Left lung (tissue), 10 donors: ENCODE measurements around the gene ZSCAN18. TPM values are rescaled to one million over a fixed set of nuclear protein-coding genes. Genes with fewer than 3 reads are reported as not detected.

ENCODE experiments used
- ATAC-seq: fragments of 200-7000 bp; cut with Tn5 transposase; one replicate; pipeline ENCODE4 v1.9.1; 2020; ENCODE audit warnings: moderate library complexity
- DNase-seq, 4 donors: peaks; one replicate each; pipeline ENCODE4 v3.0.0-alpha.2; 2013 to 2020
- H3K27ac ChIP-seq, 2 donors: fragments of 200-600 bp; sonication (generic) in 1 of 2; one replicate each; pipeline versions ENCODE4 v1.5.0 to v1.8.0; 2020 to 2021
- H3K27me3 ChIP-seq, 2 donors: fragments of 200-600 bp; sonication (generic) in 1 of 2; one replicate each; pipeline versions ENCODE4 v1.5.0 to v1.8.0; 2020 to 2021
- H3K36me3 ChIP-seq, 2 donors: fragments of 200-600 bp; sonication (generic) in 1 of 2; one replicate each; pipeline versions ENCODE4 v1.5.0 to v1.8.0; 2020 to 2021
- H3K4me1 ChIP-seq, 2 donors: fragments of 200-600 bp; one replicate each; pipeline ENCODE4 v1.8.0; 2021
- H3K4me3 ChIP-seq, 2 donors: fragments of 200-600 bp; sonication (generic) in 1 of 2; one replicate each; pipeline versions ENCODE4 v1.5.0 to v1.8.0; 2020 to 2021; ENCODE audit warnings: mild to moderate bottlenecking in 1 of 2
- H3K9me3 ChIP-seq, 2 donors: fragments of 200-600 bp; sonication (generic) in 1 of 2; one replicate each; pipeline versions ENCODE4 v1.5.0 to v1.8.0; 2020 to 2021
- CTCF ChIP-seq, 2 donors: fragments of 200-600 bp; sonication (generic) in 1 of 2; IDR thresholded peaks; one replicate each; pipeline versions ENCODE4 v1.5.0 to v1.8.0; 2021; ENCODE audit warnings: antibody characterized with exemption in 2 of 2
- intact Hi-C, 2 donors: fragments of 100-400 bp; cut with DNase I; formaldehyde crosslinking; loops; one replicate each; pipeline versions ENCODE4 v1.11.2 to v1.14.2; 2022
- polyA plus RNA-seq, 6 donors: library from polyadenylated mRNA; unstranded; fragments of 120-200 nt; gene quantifications; one replicate each; pipeline ENCODE4 v1.2.1, GENCODE V29; 2013; ENCODE audit not compliant: insufficient read length in 6 of 6
- total RNA-seq, 2 donors: library from RNA; stranded (reverse); fragmentation: NEBNext Ultra II Directional; extraction: Animal tissue kit (Norgen Biotek cat#: 25700); gene quantifications; one replicate each; pipeline ENCODE4 v1.2.1, GENCODE V29; 2021
- donor health status: DM: no; HTN: yes; CAD: no.
- donor health status: DM: no; HTN: no; CAD: no.

Gene ZSCAN18
- total and polyA plus RNA-seq, 8 donors, result 32.7 to 91.1 (median 80.8) TPM

GRCh38 chr19:58129284-58129683 is 31.3 kb upstream of the ZSCAN18 start:
- ATAC-seq (no peak), DNase-seq (no peak)
- peaks cover 24 to 100% of the 10 kb centered on the region in 2 donors for H3K9me3 ChIP-seq
- no peak overlapping the region for H3K27ac ChIP-seq
- H3K27me3 ChIP-seq, result no peaks in the 10 kb centered on the region
- TF ChIP-seq CTCF (IDR thresholded peaks at IDR 0.05), result no peak
- H3K4me3 ChIP-seq, result no peak overlapping the region
- peaks cover 4 to 90% of the 10 kb centered on the region in 2 donors for H3K36me3 ChIP-seq
- no peaks in the 10 kb centered on the region for H3K4me1 ChIP-seq
- intact Hi-C loops, result no loop called here

- Histone ChIP-seq H3K27ac (no peak overlapping the region), H3K4me1 (no peaks in the 10 kb centered on the region), H3K36me3 (peaks cover 4 to 78% of the 10 kb centered on the region in 2 donors), H3K4me3 (no peak overlapping the region), H3K27me3 (no peaks in the 10 kb centered on the region), H3K9me3 (peaks cover 20 to 100% of the 10 kb centered on the region in 2 donors)
- ATAC-seq, result no peak
- no peak for DNase-seq
- TF ChIP-seq CTCF (IDR thresholded peaks at IDR 0.05), result no peak
- intact Hi-C loops, result no loop called here
Measured at GRCh38 chr19:58128041-58128685, 30.1 kb upstream of the ZSCAN18 start.

GRCh38 chr19:58123354-58123753 is 25.3 kb upstream of the ZSCAN18 start:
- H3K4me3 ChIP-seq, result no peak overlapping the region
- no peak for TF ChIP-seq CTCF (IDR thresholded peaks at IDR 0.05)
- H3K36me3 ChIP-seq, result peaks cover 0 to 30% of the 10 kb centered on the region in 2 donors
- H3K27me3 ChIP-seq, result peaks cover 0 to under 1% of the 10 kb centered on the region in 2 donors
- no peak for DNase-seq
- H3K4me1 ChIP-seq, result no peaks in the 10 kb centered on the region
- no peak for ATAC-seq
- intact Hi-C loops, result no loop called here
- peaks cover 17 to 100% of the 10 kb centered on the region in 2 donors for H3K9me3 ChIP-seq
- no peak overlapping the region for H3K27ac ChIP-seq

GRCh38 chr19:58118979-58119733 is 21.1 kb upstream of the ZSCAN18 start:
- Histone ChIP-seq H3K36me3 (no peaks in the 10 kb centered on the region), H3K4me1 (no peaks in the 10 kb centered on the region), H3K27me3 (peaks cover 0 to 15% of the 10 kb centered on the region in 2 donors), H3K4me3 (no peak overlapping the region), H3K9me3 (peaks cover 0 to 100% of the 10 kb centered on the region in 2 donors), H3K27ac (no peak overlapping the region)
- no peak for DNase-seq
- no peak for TF ChIP-seq CTCF (IDR thresholded peaks at IDR 0.05)
- intact Hi-C loops, result no loop called here
- ATAC-seq, result no peak

GRCh38 chr19:58117841-58118575 is 20.0 kb upstream of the ZSCAN18 start:
- Histone ChIP-seq H3K9me3 (peaks cover 0 to 100% of the 10 kb centered on the region in 2 donors), H3K4me1 (no peaks in the 10 kb centered on the region), H3K27me3 (peaks cover 0 to 15% of the 10 kb centered on the region in 2 donors), H3K4me3 (no peak overlapping the region), H3K27ac (no peak overlapping the region), H3K36me3 (no peaks in the 10 kb centered on the region)
- intact Hi-C loops, result no loop called here
- DNase-seq (peak in 2 of 4 donors; percentile 46 to 74), ATAC-seq (no peak)
- TF ChIP-seq CTCF (IDR thresholded peaks at IDR 0.05), result no peak
